DOHH2 (cell line): ENCODE measurements around the gene SLC16A13.
"Not testable (repeated sequence)": the region's sequence is repeated elsewhere in the genome, so short reads cannot be mapped to it uniquely, and the experiment has no call there.

Experiments used
- H3F3A ChIP-seq: fragments of 200-600 bp; sonication (generic), shearing (Covaris generic); 2 replicates; pipeline ENCODE4 v1.6.0; 2016; ENCODE audit warnings: antibody characterized with exemption, mild to moderate bottlenecking; ENCODE audit not compliant: control insufficient read depth, insufficient read depth
- H3K27ac ChIP-seq: fragments of 200-600 bp; sonication (generic); 2 replicates; pipeline ENCODE4 v1.5.1; 2014; ENCODE audit warnings: low read depth, mild to moderate bottlenecking, low read length, moderate library complexity
- H3K27me3 ChIP-seq: fragments of 200-600 bp; sonication (generic); 2 replicates; pipeline ENCODE4 v1.6.1; 2014; ENCODE audit warnings: mild to moderate bottlenecking, low read length, mixed read lengths; ENCODE audit not compliant: control insufficient read depth
- H3K36me3 ChIP-seq: fragments of 200-600 bp; sonication (generic); 2 replicates; pipeline ENCODE4 v1.6.1; 2014; ENCODE audit warnings: mild to moderate bottlenecking, low read length, moderate library complexity, mixed read lengths; ENCODE audit not compliant: control insufficient read depth
- H3K4me1 ChIP-seq: fragments of 200-600 bp; sonication (generic); 2 replicates; pipeline ENCODE4 v1.6.1; 2014; ENCODE audit warnings: mild to moderate bottlenecking, low read length, mixed read lengths; ENCODE audit not compliant: control insufficient read depth
- H3K4me2 ChIP-seq: fragments of 200-600 bp; sonication (generic); 2 replicates; pipeline ENCODE4 v1.6.0; 2014; ENCODE audit warnings: mild to moderate bottlenecking, low read length, moderate library complexity
- H3K4me3 ChIP-seq: fragments of 200-600 bp; sonication (generic); 2 replicates; pipeline ENCODE4 v1.5.1; 2014; ENCODE audit warnings: mild to moderate bottlenecking, low read length, mixed read lengths
- H3K79me2 ChIP-seq: fragments of 200-600 bp; sonication (generic); 2 replicates; pipeline ENCODE4 v1.6.1; 2014; ENCODE audit warnings: mild to moderate bottlenecking, low read length, mixed read lengths; ENCODE audit not compliant: control insufficient read depth
- H3K9me2 ChIP-seq: fragments of 200-600 bp; sonication (generic); replicated peaks from 2 replicates; pipeline ENCODE4 v1.6.1; 2014; ENCODE audit warnings: mild to moderate bottlenecking, low read length, mixed read lengths; ENCODE audit not compliant: control insufficient read depth
- H3K9me3 ChIP-seq: fragments of 200-600 bp; sonication (generic); 2 replicates; pipeline ENCODE4 v1.6.1; 2014; ENCODE audit warnings: antibody characterized with exemption, low read length, mixed read lengths; ENCODE audit not compliant: control insufficient read depth, insufficient read depth
- H4K20me1 ChIP-seq: fragments of 200-600 bp; sonication (generic); 2 replicates; pipeline ENCODE4 v1.6.0; 2014; ENCODE audit warnings: low read depth, mild to moderate bottlenecking, antibody characterized with exemption, low read length, moderate library complexity; ENCODE audit not compliant: control insufficient read depth, insufficient read depth
- EZH2phosphoT487 ChIP-seq: fragments of 200-600 bp; sonication (generic); IDR thresholded peaks from 2 replicates; pipeline ENCODE4 v1.6.1; 2017; ENCODE audit warnings: borderline replicate concordance, mild to moderate bottlenecking, antibody characterized with exemption, low read length, moderate library complexity, mixed read lengths
- TF ChIP-seq, protein P1 (sequence below): fragments of 200-600 bp; sonication (generic); IDR thresholded peaks from one replicate; pipeline ENCODE4 v1.5.1; 2014; ENCODE audit warnings: antibody characterized with exemption, mild to moderate bottlenecking, low read depth, low read length; ENCODE audit not compliant: poor library complexity, severe bottlenecking

SLC16A13 gene, protein sequence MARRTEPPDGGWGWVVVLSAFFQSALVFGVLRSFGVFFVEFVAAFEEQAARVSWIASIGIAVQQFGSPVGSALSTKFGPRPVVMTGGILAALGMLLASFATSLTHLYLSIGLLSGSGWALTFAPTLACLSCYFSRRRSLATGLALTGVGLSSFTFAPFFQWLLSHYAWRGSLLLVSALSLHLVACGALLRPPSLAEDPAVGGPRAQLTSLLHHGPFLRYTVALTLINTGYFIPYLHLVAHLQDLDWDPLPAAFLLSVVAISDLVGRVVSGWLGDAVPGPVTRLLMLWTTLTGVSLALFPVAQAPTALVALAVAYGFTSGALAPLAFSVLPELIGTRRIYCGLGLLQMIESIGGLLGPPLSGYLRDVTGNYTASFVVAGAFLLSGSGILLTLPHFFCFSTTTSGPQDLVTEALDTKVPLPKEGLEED

DNA sequence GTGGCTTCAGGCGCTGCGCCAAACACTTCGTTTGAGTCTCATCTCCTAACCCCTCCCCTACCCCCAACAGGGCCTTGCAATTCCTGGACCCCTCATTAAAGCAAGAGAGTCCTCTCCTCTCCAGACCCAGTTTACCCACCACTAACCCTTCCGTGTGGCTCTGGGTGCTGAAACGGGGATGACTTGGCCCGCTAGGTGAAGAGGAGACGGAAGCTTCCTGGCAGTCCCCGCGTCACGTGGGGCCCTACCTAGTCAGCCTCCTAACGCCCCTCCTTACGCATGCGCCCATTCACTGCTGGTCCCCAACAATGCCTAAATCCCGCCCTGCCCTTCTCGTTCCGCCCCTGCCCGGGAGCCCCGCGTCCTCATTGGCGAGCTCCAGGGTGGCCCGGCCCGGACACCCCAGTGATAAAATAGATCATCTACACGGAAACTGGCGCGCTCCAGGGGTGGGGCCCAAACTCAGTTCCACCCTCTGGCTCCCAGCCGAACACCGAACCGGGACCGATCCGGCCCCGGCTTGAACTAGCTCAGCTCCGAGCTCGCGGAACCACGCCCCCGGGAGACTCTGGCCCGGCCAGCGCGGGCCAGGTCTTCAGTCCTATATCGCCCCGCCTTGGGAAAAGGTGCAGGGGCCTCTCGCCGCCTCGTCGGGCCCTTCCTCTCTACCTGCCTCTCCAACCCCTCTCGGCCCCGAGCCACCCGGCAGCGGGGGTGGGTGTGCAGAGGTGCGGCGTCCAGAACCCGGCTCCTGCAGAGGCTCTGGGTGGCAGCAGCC lies at the start of gene SLC16A13:
Gene SLC16A13 (plus strand): TSS at position 425 of the 778 bp plus-strand sequence. CDS start 368 bp downstream, outside the sequence.
- TF ChIP-seq EZH2phosphoT487, result no peak
- TF ChIP-seq, protein P1, sequence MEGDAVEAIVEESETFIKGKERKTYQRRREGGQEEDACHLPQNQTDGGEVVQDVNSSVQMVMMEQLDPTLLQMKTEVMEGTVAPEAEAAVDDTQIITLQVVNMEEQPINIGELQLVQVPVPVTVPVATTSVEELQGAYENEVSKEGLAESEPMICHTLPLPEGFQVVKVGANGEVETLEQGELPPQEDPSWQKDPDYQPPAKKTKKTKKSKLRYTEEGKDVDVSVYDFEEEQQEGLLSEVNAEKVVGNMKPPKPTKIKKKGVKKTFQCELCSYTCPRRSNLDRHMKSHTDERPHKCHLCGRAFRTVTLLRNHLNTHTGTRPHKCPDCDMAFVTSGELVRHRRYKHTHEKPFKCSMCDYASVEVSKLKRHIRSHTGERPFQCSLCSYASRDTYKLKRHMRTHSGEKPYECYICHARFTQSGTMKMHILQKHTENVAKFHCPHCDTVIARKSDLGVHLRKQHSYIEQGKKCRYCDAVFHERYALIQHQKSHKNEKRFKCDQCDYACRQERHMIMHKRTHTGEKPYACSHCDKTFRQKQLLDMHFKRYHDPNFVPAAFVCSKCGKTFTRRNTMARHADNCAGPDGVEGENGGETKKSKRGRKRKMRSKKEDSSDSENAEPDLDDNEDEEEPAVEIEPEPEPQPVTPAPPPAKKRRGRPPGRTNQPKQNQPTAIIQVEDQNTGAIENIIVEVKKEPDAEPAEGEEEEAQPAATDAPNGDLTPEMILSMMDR, result no peak
- Histone ChIP-seq H4K20me1 (no peaks in the 10 kb centered on the region), H3K9me2 (no peaks in the 10 kb centered on the region), H3K4me3 (peak within 1 kb of the TSS; percentile 86), H3K27me3 (no peaks in the 10 kb centered on the region), H3K79me2 (peaks cover 20% of the 10 kb centered on the region), H3K27ac (peak within 1 kb of the TSS; percentile 66), H3K4me1 (peaks cover 38% of the 10 kb centered on the region), H3K9me3 (no peaks in the 10 kb centered on the region), H3K36me3 (peaks cover 8% of the 10 kb centered on the region), H3K4me2 (peak within 1 kb of the TSS; percentile 88), H3F3A (peaks cover 6% of the 10 kb centered on the region; the same call in 1 of the 2 replicates)

DNA sequence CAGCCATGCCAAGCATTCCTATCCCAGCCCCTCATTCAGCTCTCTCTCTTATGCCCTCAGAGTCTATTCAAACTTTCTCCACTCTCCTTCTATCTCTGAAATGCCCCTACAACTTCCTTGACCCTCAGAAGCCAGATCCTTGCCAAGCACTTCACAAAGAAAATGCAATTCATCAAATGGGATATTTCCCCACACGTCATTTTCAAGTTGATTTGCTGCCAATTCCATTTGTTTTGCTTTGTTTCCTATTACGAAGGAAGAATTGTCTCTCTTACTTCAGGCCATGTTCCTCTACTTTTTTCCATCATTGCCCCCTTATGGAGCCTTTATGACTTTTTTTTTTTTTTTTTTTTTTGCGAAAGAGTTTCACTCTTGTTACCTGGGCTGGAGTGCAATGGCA lies 49.1 kb upstream of the SLC16A13 start:
- Histone ChIP-seq H3K4me3 (no peak overlapping the region), H3K4me1 (no peaks in the 10 kb centered on the region), H3K36me3 (no peaks in the 10 kb centered on the region), H3K27me3 (no peaks in the 10 kb centered on the region), H3K4me2 (no peak overlapping the region), H3K79me2 (no peaks in the 10 kb centered on the region), H3K9me2 (no peaks in the 10 kb centered on the region), H3K27ac (no peak overlapping the region), H3K9me3 (no peaks in the 10 kb centered on the region), H4K20me1 (no peaks in the 10 kb centered on the region), H3F3A (no peaks in the 10 kb centered on the region)
- TF ChIP-seq, protein P1, result no peak
- no peak for TF ChIP-seq EZH2phosphoT487

- no peak overlapping the region for H3K27ac ChIP-seq
- peaks cover 3% of the 10 kb centered on the region; the same call in 1 of the 2 replicates for H3F3A ChIP-seq
- H3K27me3 ChIP-seq, result no peaks in the 10 kb centered on the region
- no peak overlapping the region for H3K4me2 ChIP-seq
- TF ChIP-seq EZH2phosphoT487, result no peak
- TF ChIP-seq, protein P1, result no peak
- H3K9me2 ChIP-seq, result no peaks in the 10 kb centered on the region
- no peaks in the 10 kb centered on the region for H3K9me3 ChIP-seq
- no peaks in the 10 kb centered on the region for H3K79me2 ChIP-seq
- no peak overlapping the region for H3K4me3 ChIP-seq
- H3K4me1 ChIP-seq, result no peaks in the 10 kb centered on the region; the same call in 1 of the 2 replicates
- H4K20me1 ChIP-seq, result no peaks in the 10 kb centered on the region
- H3K36me3 ChIP-seq, result no peaks in the 10 kb centered on the region
These were observed 46.0 kb upstream of the SLC16A13 start for GRCh38 chr17:6989779-6990178.

DNA sequence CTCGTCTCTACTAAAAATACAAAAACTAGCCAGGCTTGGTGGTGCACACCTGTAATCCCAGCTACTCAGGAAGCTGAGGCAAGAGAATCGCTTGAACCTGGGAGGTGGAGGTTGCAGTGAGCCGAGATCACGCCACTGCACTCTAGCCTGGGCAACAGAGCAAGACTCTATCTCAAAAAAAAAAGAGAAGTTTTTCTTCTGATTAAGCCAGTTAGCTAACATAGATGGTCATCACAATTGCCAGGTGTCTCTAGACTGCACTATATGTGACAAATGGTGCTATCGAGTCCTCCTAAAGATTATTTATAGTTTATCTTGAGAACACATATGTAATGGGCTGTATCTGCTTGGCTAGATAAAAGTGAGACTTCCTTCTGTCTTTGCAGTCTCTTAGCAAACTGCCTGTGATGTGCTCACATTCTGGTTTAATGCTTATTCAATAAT lies 42.2 kb upstream of the SLC16A13 start:
- not testable (repeated sequence) for H3K27ac ChIP-seq, H3K4me1 ChIP-seq, H4K20me1 ChIP-seq, H3K9me2 ChIP-seq, H3F3A ChIP-seq, H3K36me3 ChIP-seq, H3K4me2 ChIP-seq, H3K4me3 ChIP-seq, H3K27me3 ChIP-seq, H3K79me2 ChIP-seq, H3K9me3 ChIP-seq
